HG02973 (cell line): ENCODE results near the gene TYW1B.
"Not testable (repeated sequence)": the region's sequence is repeated elsewhere in the genome, so short reads cannot be mapped to it uniquely, and the experiment has no call there.

Source experiments
- ATAC-seq: cut with Tn5 transposase; IDR thresholded peaks from one replicate; pipeline ENCODE4 v1.9.1; 2021; ENCODE audit warnings: moderate library complexity; ENCODE audit not compliant: unreplicated experiment

Gene TYW1B

GRCh38 chr7:72817661-72818060 lies 10.3 kb downstream of the TYW1B start:
- not testable (repeated sequence) for ATAC-seq

- not testable (repeated sequence) for ATAC-seq
These were observed 11.4 kb downstream of the TYW1B start for GRCh38 chr7:72816370-72817157.

DNA sequence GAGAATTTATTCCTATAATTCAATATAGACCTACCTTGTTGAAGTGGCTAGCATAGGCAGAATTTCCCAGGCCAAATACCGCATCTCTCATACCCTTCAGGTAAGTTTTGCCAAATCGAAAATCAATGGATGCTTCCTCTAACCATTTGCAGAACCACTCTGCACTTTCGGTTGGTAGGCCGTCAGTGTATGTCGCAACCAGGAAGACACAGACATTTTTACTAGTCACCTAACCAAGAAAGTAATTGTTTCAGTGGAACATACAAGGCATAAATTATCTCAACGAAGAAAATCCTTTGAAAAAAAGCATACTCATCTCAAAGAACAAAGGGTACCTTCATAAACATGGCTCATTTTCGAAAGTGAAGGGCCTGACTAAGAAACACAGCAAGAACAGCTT lies 17.6 kb downstream of the TYW1B start:
- not testable (repeated sequence) for ATAC-seq

GRCh38 chr7:72808511-72808910 lies 19.5 kb downstream of the TYW1B start:
- ATAC-seq, result not testable (repeated sequence)

GRCh38 chr7:72806851-72807250 lies 21.1 kb downstream of the TYW1B start:
- not testable (repeated sequence) for ATAC-seq

DNA sequence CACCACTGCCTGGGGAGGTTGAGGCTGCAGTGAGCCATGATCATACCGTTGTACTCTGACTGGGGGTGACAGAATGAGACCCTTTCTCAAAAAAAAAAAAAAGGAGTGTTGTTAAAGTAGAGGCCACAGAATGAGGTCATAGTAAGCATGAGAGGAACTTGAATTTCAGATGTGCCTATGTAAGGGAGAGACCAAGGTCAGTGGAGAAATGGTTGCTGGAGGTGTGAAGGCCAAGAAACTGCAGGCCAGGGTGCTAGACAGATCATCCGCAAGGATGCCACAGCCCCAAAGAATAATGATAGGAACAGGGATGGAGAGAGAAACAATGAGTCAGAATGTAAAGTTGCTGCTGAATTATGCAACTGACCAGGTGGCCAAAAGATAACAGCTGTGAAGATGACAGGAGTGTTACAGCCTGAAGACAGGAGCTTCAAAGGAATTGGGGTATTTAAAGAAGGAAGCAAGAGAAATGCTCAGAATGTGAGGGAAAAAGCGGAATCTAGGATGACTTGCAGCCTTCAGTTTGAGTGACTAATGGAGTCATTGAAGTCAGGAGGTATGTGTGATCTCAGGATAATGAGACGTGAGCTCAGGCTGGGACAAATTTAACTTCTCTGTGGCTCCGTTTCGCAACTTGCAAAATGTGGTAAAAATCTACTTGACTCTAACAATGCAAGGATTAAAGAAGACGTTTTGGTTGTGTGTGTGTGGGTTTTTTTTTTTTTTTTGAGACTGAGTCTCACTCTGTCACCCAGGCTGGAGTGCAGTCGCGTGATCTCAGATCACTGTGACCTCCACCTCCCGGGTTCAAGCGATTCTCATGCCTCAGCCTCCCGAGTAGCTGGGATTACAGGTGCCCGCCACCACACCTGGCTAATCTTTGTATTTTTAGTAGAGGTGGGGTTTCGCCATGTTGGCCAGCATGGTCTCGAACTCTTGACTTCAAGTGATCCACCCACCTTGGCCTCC lies 22.2 kb downstream of the TYW1B start:
- ATAC-seq, result no peak

DNA sequence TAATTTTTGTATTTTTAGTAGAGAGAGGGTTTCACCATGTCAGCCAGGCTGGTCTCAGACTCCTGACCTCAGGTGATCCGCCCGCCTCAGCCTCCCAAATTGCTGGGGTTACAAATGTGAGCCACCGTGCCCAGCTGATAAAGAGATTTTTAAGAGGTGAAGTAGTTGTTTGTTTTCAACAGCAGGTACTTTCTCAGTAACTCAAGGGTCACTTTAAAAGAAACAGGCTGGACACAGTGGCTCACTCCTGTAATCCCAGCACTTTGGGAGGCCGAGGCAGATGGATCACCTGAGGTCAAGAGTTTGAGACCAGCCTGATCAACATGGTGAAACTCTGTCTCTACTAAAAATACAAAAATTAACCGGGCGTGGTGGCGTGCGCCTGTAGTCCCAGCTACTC lies 24.2 kb downstream of the TYW1B start:
- not testable (repeated sequence) for ATAC-seq

DNA sequence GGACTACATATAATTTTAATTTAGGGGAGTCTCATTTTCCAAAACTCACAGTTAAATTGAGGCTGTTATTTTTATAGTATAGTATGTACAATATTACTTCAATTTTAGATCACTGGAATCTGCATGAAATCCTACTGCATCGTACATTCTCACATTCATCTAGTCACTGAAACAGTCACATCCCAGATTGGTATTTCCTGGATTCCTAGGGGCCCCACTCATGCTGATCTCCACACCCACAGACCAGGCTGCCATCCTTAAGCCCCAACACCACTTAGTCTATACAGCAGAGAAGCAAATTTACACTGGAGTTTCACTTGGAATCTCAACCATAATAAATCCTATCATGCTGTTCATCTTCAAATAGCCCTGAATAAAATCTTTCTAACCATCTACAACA lies 26.4 kb downstream of the TYW1B start:
- ATAC-seq, result not testable (repeated sequence)

- not testable (repeated sequence) for ATAC-seq
These were observed 32.6 kb downstream of the TYW1B start for GRCh38 chr7:72795401-72795800.

- no peak for ATAC-seq
These were observed 34.2 kb downstream of the TYW1B start for GRCh38 chr7:72793791-72794190.

- ATAC-seq, result not testable (repeated sequence)
These were observed 37.3 kb downstream of the TYW1B start for GRCh38 chr7:72790698-72791060.

- ATAC-seq, result not testable (repeated sequence)
These were observed 37.8 kb downstream of the TYW1B start for GRCh38 chr7:72790048-72790697.

DNA sequence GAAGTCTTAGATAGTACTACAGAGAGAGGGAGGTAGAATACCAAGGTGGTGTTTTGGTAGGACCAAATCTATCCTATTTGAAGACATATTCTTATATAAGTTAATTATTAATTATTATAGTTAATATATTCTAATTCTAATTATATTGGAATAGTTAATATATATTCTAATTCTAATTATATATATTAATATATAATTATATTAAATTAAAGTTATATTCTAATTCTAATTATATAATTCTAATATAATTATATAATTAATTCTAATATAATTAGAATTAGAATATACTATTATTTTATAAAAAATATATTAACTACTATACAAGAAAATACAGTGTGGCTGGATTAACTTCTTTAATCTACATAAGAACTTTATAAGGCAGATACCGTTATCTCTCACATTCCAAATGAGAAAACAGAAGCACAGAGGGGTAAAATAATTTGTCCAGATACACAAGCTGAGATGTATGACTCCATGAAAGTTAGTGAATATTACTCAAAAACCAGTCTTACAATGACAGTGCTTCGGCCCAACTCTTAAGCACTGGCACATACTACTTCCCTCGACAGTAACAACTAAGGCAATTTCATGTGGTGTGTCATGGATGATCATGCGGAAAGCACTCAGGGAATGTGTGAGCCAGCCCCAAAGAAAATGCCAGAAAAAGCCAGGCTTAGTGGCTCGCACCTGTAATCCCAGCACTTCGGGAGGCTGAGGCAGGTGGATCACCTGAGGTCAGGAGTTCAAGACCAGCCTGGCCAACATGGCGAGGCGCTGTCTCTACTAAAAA lies 42.6 kb downstream of the TYW1B start:
- ATAC-seq, result no peak

DNA sequence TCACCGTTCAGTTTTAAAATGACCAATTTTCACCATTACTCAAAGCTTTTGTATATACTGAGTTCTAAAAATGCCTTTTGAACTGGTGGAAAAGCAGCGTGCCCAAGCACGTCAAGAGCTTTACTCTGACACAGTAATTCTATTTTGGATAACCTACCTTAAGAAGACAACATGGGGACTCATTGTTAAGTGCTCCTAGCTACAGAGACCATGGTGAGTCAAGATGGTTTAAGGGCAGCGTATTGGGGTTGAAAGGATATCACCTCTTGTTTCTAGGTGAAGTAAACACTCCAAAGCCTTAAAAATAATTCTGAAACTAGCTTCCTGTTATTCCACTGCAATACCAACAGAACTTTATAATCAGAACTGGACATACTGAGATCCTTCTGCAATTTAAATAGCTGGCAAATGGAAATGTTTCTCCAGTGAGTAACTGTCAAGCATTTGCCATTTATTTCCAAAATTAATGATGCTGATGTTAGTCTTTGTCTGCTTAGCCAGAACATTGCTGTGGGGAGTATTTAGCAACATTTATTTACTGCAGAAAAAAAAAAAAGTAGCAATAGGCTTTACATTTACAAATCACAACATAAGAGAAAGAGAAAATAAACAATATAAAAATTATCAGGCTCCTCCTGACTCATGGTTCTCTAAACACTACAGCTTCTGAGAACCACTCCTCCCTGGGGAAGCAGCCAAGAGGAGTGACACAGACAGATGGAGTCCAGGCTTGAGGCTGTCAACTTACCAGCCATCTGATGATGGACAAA lies 44.2 kb downstream of the TYW1B start:
- not testable (repeated sequence) for ATAC-seq

GRCh38 chr7:72781631-72782030 lies 46.4 kb downstream of the TYW1B start:
- ATAC-seq, result no peak

GRCh38 chr7:72781161-72781560 lies 46.8 kb downstream of the TYW1B start:
- ATAC-seq, result no peak

DNA sequence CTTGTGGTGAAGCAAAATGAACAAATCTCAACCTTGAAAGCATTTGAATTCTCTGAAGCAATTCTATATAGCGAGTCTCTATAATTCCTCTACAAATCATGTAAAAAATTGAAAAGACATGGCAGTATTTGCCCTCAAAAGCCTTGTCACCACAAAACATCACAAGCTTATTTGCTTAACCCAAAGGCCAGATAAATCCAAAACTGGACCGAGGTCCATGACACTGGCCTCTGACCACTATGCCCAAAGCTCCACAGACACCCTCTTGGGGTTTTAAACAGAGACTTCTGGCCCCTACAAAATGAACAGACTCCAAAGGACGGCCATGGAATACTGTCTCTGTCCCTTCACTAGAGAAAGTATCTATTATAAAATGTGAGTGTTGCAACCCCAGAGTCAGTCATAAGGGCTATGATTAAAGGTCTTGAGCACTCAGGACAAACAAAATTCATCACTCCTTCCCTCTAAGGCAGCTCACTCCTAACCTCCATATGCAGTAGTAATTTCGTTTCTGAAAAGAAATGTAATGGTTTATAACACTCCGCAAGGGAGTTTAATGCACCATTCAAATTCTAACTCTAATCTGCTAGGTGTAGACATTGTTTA lies 47.6 kb downstream of the TYW1B start:
- ATAC-seq, result not testable (repeated sequence)

DNA sequence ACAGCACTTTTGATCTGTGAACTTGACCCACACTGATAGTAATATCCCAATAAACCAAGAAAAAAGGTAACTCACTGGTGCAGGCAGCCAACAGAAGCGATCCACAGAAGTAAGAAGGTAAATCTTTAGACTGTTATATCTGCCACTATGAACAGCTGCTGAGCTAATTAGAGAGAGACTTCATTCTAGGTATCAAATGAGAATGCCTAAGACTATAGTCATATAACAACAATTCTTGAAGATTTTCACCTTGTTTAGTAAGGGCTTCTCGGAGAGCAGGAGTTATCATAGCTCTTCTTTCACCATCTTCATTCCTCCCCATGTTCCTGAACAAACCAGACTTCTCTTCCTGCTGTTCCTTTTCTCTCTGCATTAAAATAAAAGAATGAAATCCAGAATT lies 50.8 kb downstream of the TYW1B start:
- not testable (repeated sequence) for ATAC-seq

DNA sequence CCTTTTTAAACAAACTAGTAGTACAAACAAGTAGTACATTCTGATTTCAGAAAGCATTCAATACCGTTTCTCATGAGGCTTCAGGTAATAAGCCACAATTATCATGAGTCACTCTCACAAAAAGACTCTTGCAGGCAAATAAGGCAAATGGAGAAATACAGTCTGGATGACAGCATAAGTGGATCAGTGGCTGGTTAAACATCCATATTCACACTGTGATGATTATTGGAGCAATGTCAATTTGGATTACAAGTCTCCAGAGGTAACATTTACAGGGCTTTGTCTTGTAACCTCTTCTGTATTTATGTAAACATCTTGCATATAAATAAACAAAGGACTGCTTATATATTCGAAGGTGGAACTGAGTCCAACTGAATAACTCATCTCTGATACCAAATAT lies 55.4 kb downstream of the TYW1B start:
- not testable (repeated sequence) for ATAC-seq
